OCI-LY7 (cell line): ENCODE measurements around the gene COA6. TPM values are rescaled to one million over a fixed set of nuclear protein-coding genes. Genes with fewer than 3 reads are reported as not detected.

Source experiments
- BruUV-seq: library from RNA; stranded (reverse); fragments of 400-500 nt; replicated peaks from 2 replicates; lab custom pipeline; 2021; lab: Mats Ljungman, UMichigan
- CTCF ChIA-PET: fragments of 300-600 bp; sonication (Branson Sonifier 250); formaldehyde crosslinking; loops from one replicate; lab custom pipeline; 2022; ENCODE audit warnings: antibody characterized with exemption; ENCODE audit not compliant: unreplicated experiment; lab: Charles Lee
- POLR2A ChIA-PET: fragments of 300-600 bp; sonication (Branson Sonifier 250); formaldehyde crosslinking; loops from one replicate; lab custom pipeline; 2022; ENCODE audit warnings: antibody characterized with exemption; lab: Charles Lee
- DNase-seq: peaks from one replicate; pipeline ENCODE4 v3.0.0-alpha.2; 2015; ENCODE audit warnings: low spot score
- H2AFZ ChIP-seq: fragments of 200-600 bp; sonication (generic), shearing (Covaris generic); 2 replicates; pipeline ENCODE4 v1.6.1; 2014; ENCODE audit warnings: mild to moderate bottlenecking, antibody characterized with exemption, low read length, moderate library complexity
- H3K27ac ChIP-seq: fragments of 200-600 bp; sonication (generic); 2 replicates; pipeline ENCODE4 v1.5.1; 2014; ENCODE audit warnings: mixed run types, low read depth, mild to moderate bottlenecking, moderate library complexity, low read length, inconsistent platforms; ENCODE audit not compliant: poor library complexity, severe bottlenecking
- H3K36me3 ChIP-seq: fragments of 200-600 bp; sonication (generic); 2 replicates; pipeline ENCODE4 v1.6.1; 2014; ENCODE audit warnings: mild to moderate bottlenecking, antibody characterized with exemption, low read length, moderate library complexity, mixed read lengths; ENCODE audit not compliant: insufficient read depth
- H3K4me1 ChIP-seq: fragments of 200-600 bp; sonication (generic); 2 replicates; pipeline ENCODE4 v1.5.1; 2014; ENCODE audit warnings: mild to moderate bottlenecking, low read length; ENCODE audit not compliant: insufficient read depth, poor library complexity, severe bottlenecking
- H3K4me2 ChIP-seq: fragments of 200-600 bp; sonication (generic); 2 replicates; pipeline ENCODE4 v1.6.1; 2014; ENCODE audit warnings: mild to moderate bottlenecking, low read length
- H3K4me3 ChIP-seq: fragments of 200-600 bp; sonication (generic); 2 replicates; pipeline ENCODE4 v1.5.1; 2014; ENCODE audit warnings: mild to moderate bottlenecking, low read depth, low read length; ENCODE audit not compliant: poor library complexity, severe bottlenecking
- H3K79me2 ChIP-seq: fragments of 200-600 bp; sonication (generic); 2 replicates; pipeline ENCODE4 v1.6.1; 2016; ENCODE audit warnings: low read depth, mild to moderate bottlenecking, low read length, moderate library complexity, mixed read lengths; ENCODE audit not compliant: insufficient read depth
- H3K9me2 ChIP-seq: fragments of 200-600 bp; sonication (generic); 2 replicates; pipeline ENCODE4 v1.6.1; 2016; ENCODE audit warnings: mild to moderate bottlenecking, low read length, mixed read lengths; ENCODE audit not compliant: insufficient read depth
- H3K9me3 ChIP-seq: fragments of 200-600 bp; sonication (generic); 2 replicates; pipeline ENCODE4 v1.6.1; 2014; ENCODE audit warnings: mild to moderate bottlenecking, mixed run types, low read length, mixed read lengths
- H4K20me1 ChIP-seq: fragments of 200-600 bp; sonication (generic); 2 replicates; pipeline ENCODE4 v1.6.1; 2014; ENCODE audit warnings: mild to moderate bottlenecking, antibody characterized with exemption, low read length, moderate library complexity, mixed read lengths; ENCODE audit not compliant: insufficient read depth
- CTCF ChIP-seq: fragments of 200-600 bp; sonication (generic); conservative IDR thresholded peaks from 2 replicates; pipeline ENCODE4 v1.5.1; 2014; ENCODE audit warnings: mild to moderate bottlenecking, antibody characterized with exemption, low read length, moderate library complexity, mixed read lengths
- EZH2phosphoT487 ChIP-seq: fragments of 200-600 bp; sonication (generic); IDR thresholded peaks from 2 replicates; pipeline ENCODE4 v1.6.1; 2018; ENCODE audit warnings: low read depth, borderline replicate concordance, mild to moderate bottlenecking, mixed run types, antibody characterized with exemption, low read length, moderate library complexity, mixed read lengths
- intact Hi-C: fragments of 100-400 bp; cut with micrococcal nuclease; formaldehyde crosslinking; loops from one replicate; pipeline ENCODE4 v1.10.0; 2022; ENCODE audit not compliant: unreplicated experiment
- total RNA-seq, 2 experiments: library from RNA; depleted of rRNA in 1 of 2; stranded (reverse); fragments of >200 nt in 1 of 2; shearing (Covaris generic) in 1 of 2; gene quantifications; 2 replicates each; pipeline ENCODE4 v1.2.3, GENCODE V29; 2014 to 2022

Gene COA6
- total RNA-seq, 2 experiments from 2014 or later, result 35.2 to 45.5 TPM

GRCh38 chr1:234395297-234395696, 22.0 kb downstream of the COA6 start:
- TF ChIP-seq CTCF (no peak), EZH2phosphoT487 (no peak)
- Histone ChIP-seq H3K9me3 (no peaks in the 10 kb centered on the region; the same call in 1 of the 2 replicates), H3K4me1 (no peaks in the 10 kb centered on the region), H3K36me3 (peaks cover 53% of the 10 kb centered on the region), H3K9me2 (no peaks in the 10 kb centered on the region), H3K4me3 (no peak overlapping the region), H4K20me1 (no peaks in the 10 kb centered on the region), H2AFZ (no peak overlapping the region), H3K4me2 (no peak overlapping the region), H3K79me2 (no peaks in the 10 kb centered on the region), H3K27ac (no peak overlapping the region)
- DNase-seq, result no peak
- no TSS peak for BruUV-seq
- ChIA-PET CTCF (no interaction called here), POLR2A (interaction anchor here (0.6 kb wide), 1 partner anchor 32 kb away, joined by 4 read pairs; no protein-coding TSS in a partner anchor)
- intact Hi-C loops, result no loop called here

GRCh38 chr1:234396092-234396491, 22.8 kb downstream of the COA6 start:
- intact Hi-C loops, result no loop called here
- no peak overlapping the region for H3K27ac ChIP-seq
- H3K79me2 ChIP-seq, result no peaks in the 10 kb centered on the region
- H3K4me3 ChIP-seq, result no peak overlapping the region
- H3K9me3 ChIP-seq, result no peaks in the 10 kb centered on the region; the same call in 1 of the 2 replicates
- H4K20me1 ChIP-seq, result no peaks in the 10 kb centered on the region
- peaks cover 54% of the 10 kb centered on the region for H3K36me3 ChIP-seq
- CTCF ChIA-PET, result no interaction called here
- TF ChIP-seq CTCF, result no peak
- TF ChIP-seq EZH2phosphoT487, result no peak
- peaks cover 3% of the 10 kb centered on the region for H3K4me1 ChIP-seq
- H3K9me2 ChIP-seq, result no peaks in the 10 kb centered on the region
- no TSS peak for BruUV-seq
- H2AFZ ChIP-seq, result no peak overlapping the region
- POLR2A ChIA-PET, result no interaction called here
- H3K4me2 ChIP-seq, result no peak overlapping the region
- no peak for DNase-seq

GRCh38 chr1:234396871-234397270, 23.6 kb downstream of the COA6 start:
- no peak overlapping the region for H3K4me2 ChIP-seq
- H3K4me3 ChIP-seq, result no peak overlapping the region
- no peaks in the 10 kb centered on the region for H3K9me2 ChIP-seq
- H4K20me1 ChIP-seq, result no peaks in the 10 kb centered on the region
- H3K79me2 ChIP-seq, result no peaks in the 10 kb centered on the region
- POLR2A ChIA-PET, result no interaction called here
- no TSS peak for BruUV-seq
- DNase-seq, result no peak
- CTCF ChIA-PET, result no interaction called here
- H3K36me3 ChIP-seq, result peaks cover 47% of the 10 kb centered on the region
- no peak overlapping the region for H3K27ac ChIP-seq
- TF ChIP-seq EZH2phosphoT487 (no peak), CTCF (no peak)
- peaks cover 3% of the 10 kb centered on the region for H3K4me1 ChIP-seq
- no peak overlapping the region for H2AFZ ChIP-seq
- intact Hi-C loops, result no loop called here
- no peaks in the 10 kb centered on the region; the same call in 1 of the 2 replicates for H3K9me3 ChIP-seq
